Activated CD8-positive, alpha-beta memory T cell treated with anti-CD3 and anti-CD28 coated beads for 4 hours (primary cell): ENCODE results near the gene VSIG1.

ENCODE experiments used
- DNase-seq, 2 donors: peaks; one replicate each; pipeline ENCODE4 v3.0.0-alpha.2; 2020; ENCODE audit warnings: low read depth in 2 of 2

Gene VSIG1

DNA sequence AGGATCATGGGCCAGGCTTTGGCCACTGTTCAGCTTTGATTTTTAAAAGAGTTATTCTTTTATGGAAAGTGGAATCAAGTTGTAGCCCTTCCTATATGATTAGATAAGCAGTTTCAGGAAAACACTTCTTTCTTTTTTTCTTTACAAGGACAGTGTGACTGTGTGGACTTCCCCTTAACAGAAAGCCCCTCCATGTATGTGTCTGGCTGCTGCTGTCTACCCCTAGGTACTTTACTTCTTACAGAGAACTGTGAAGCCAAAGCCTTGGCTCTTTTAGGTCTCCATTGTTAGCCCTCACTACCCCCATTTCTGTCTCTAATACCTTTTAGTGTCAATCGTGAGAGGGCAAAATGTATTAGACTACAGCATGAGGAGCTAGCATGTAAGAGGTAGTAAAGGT, 19.1 kb downstream of the VSIG1 start:
- no peak for DNase-seq

DNA sequence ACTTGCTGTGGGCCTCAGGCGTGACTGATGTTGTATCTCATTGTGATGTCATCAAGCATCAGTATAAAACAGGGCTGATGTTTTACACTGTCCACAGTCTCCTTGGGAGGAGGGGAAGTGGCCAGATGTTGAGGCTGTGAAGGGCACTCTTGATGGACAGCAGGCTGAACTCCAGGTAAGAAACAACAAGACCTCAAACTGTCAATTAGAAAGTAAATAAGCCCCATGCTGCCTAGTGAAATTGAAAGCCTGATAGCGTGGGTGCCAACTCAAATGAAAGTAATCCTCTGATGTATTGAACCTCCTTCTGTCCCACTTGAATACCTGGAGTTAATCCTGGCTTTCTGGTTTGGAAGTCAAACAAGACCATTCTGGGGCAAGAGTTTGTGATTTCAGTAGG, 19.7 kb downstream of the VSIG1 start:
- no peak for DNase-seq

DNA sequence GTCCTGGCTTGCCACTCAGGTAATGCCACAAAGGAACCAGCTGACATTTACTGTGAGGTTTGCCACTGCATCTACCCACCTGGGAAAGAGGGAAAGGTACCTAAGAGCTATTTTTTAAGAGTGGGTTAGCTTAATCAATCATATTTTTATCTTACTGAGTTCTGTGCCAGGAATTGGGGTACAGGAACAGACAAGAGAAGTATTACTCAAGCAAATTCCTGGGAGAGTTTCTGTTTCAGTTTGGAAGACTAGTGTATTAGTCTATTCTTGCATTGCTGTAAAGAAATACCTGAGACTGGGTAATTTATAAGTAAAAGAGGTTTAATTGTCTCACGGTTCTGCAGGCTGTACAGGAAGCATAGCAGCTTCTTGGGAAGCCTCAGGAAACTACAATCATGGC, 23.3 kb downstream of the VSIG1 start:
- DNase-seq: no peak

DNA sequence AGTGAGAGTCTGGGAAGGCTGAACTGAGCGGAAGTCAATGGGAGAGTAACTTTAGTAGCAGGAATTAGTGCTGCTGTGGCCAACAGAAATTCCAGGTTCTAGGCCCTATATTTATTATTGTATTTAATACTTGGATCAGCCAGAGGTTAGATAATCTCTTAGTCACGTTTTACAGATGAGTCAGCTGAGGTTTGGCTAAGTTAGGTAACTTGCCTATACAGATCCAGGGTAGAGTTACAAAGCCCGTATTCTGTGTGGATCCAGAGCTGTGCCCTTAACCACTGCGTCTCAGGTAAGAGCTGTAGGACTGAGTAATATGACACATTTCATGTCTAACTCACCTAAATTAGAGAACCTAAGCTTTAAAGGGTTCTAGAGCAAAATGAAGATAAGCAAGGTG, 26.0 kb downstream of the VSIG1 start:
- no peak for DNase-seq

DNA sequence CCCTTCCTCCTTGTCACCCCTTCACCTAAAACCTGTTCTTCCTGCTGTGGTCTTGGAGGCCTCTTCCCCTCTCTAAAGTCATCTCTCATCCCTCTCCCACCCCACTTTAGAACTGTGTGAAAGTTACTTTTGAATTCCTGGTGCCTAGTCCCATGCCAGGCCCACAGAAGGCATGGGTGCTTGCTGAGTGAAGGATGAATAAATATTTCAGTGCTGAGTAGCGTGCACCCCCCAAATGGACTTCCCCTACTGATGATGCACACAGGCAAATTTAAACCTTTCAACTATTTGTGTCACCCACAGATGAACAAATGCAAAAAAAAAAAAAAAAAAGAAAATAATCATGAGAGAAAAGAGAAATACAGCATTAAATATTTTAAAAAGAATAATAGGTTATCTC, 26.7 kb downstream of the VSIG1 start:
- no peak for DNase-seq

DNA sequence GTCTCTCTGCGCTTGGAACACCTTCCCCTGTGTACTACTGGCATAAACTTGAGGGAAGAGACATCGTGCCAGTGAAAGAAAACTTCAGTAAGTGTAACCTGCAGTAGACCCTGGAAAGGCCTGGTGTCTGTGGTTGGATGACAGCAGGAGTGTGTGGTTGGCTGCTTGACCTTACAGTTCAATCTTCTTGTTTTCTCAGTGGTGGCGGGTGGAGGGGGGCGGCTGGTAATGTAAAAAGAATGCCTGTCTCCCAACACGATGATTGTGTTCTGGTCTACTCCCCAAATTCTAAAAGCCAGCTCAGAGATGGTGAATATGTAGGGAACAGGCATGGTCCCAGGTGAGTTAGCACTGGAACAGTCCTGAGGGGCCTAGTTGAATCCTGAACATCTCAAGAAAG, 27.9 kb downstream of the VSIG1 start:
- DNase-seq: no peak

DNA sequence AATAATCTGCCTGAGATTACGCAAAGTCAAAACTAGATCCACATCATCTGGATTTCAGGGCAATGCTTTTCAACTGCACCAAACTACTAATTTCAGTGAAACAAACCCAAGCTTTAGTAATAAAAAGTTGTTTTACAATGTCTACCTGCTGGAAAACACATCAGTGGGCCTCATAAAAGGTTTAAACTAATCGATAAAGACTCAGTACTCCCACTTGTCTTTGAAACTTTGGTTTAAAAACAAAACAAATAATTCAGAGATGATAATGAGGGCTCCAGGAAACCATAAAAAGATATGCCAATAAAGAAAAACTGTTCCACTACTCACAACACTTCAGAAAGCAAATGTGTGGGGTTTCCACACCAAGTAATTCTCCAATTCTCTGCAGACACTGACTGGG, 36.2 kb downstream of the VSIG1 start:
- no peak for DNase-seq

DNA sequence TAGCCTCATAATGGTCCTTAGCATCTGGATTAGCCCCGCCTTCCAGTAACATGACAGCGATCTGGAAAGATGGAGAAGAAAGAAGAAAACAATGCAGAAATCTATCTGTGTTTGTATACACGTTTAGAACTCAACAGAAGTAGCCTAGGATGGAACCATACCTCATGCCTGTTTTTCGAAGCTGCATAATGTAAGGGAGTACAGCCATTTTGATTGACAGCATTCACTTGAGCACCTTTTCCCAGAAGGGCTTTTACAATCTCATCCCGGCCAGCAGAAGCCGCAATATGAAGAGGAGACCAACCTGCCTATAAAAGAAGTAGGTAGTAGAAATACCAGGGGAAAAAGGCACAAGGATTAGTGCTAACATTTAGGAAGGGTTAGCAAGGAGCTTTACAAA, 42.9 kb downstream of the VSIG1 start:
- DNase-seq: no peak

DNA sequence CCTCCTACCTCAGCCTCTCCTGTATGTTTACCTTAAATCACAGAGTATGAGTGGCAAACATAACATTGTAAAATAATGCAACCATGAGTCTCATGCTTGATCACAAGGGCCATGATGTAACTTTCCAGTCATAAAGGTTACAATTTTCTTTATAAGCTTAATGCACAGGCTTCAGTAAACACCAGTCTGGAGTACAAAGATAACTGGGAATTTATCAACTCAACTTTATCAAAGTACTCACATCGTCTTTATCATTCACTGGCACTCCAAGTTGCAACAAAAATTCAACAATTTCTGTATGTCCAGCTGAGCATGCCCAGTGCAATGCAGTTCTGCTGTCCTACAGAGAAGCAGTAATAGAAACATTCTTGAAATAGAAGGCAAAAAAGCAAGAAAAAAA, 43.6 kb downstream of the VSIG1 start:
- no peak for DNase-seq

DNA sequence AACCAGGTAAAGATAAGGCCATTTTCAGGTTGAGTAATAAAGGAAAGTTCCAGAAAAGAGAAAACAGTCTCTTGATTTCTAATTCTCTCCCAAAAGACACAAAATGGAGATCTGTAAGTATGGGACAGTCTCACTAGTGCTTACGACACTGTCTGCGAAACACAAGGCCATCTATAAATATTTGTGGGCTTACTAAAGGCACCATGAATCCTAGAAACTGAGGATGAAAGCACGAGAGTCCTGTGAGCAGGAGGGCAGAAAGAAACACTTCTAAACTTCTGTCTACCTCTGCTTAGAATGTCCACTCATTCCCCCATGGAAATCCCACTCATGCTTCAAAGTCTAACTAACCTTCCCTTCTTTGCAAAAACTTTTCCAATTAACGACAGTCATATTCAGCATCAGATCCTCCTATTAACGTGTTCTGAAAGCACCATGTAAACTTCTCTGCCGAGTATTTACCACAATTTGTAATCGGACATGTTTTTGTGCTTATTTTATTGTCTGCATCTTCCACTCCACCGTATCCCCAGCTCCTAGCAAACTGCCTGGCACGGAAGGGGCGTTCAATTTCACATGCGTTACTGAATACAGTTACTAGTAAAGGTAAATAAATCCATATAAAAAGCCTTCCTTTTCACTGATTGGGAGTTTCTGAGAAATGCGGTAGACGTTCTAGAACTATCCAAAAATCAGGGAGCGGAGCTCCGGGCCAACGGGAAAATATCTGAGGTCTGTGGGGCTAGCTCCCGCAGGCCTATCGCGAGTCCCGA, 45.8 kb downstream of the VSIG1 start:
- no peak for DNase-seq

DNA sequence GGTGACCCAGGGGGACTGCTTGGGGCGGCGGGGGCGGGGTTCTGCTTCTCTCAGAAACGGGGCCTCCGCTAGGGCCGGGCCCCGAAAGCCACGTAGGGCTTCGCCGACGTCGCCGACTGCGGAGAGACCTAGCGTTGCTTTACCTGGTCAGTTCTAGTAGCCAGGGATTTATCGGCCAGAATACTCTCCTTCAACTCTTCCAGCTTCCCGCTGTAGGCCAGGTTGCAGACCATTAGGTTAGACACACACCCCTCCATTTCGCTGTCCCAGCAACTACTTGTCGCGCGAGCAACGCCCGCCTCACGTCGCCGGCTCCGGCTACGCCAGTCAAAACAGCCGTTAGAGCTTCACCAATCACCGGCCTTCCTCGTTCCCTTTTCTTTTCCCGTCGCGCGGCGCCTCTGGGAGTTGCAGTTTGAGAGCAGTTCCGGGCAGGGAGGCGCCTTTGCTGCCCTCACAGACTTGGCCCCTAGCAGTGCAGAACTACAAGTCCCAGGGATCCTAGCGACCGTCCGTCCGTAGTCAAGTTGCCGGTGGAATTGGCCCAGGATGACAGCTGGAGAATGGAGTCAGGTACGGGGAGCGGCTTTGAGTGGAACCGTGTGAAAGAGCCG, 46.5 kb downstream of the VSIG1 start, which contains the start of the genes ATG4A and PSMD10:
TSS of gene ATG4A (plus strand) at position 515 of the 614 bp plus-strand sequence. CDS start at position 564, 49 bp downstream.
TSS of gene PSMD10 (minus strand) at position 279 of the 614 bp plus-strand sequence. CDS start at position 257, 22 bp downstream.
- DNase-seq: peak; percentile 72 to 75

DNA sequence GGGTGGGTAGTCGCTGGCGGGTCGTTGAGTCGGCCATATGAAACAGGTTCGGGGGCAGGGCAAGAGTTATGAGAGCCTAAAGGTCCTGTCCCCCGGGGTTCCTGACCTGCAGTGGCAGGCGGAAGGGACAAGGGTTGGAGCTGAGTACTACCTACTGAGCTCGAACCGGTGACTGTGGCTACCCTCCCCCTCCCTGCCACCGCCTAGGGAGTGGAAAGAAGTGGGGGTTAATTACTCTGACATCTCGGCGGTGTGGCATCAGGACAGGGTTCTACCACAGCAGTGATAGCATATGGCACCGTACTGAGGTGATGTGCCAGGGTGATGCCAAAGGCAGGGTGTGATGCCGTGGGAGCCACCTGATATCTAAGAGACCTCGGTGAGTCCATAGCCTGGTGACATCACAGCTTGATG, 47.0 kb downstream of the VSIG1 start:
- DNase-seq: no peak

DNA sequence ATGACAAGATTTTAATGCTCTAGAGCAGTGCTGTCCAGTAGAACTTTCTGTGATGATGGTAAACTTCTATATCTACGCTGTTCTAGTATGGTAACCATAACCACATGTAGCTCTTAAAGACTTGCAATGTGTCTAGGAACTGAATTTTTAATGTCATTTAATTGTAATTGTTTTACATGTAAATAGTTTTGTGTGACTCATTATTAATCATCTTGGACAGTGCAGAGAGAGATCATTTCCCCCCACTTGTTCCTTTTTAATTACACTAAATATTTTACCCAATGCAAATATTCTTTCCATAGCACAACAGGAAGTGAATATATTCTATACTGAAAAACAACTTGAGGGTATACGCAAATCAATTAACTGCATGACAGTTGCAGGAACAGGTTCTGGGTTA, 52.5 kb downstream of the VSIG1 start:
- DNase-seq: no peak

DNA sequence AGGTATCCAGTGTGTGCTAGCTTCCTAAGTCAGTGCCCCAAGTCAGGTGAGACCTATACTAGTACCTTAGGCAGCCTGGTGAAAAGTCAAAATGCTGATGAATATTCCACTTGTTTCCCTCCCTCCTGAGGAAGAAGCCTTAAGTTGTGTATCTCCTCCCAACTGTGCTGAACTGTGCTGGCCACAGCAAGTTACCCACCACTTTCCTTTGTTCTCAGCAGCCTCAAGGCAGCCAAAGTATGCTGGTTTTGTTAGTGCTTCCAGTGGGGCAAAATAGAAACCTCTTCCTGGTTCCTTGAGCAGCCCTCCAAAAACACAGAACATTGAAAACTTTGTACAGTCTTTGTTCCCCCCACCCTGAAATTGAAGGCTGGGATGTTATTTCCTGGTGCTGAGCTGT, 60.6 kb downstream of the VSIG1 start:
- no peak for DNase-seq

DNA sequence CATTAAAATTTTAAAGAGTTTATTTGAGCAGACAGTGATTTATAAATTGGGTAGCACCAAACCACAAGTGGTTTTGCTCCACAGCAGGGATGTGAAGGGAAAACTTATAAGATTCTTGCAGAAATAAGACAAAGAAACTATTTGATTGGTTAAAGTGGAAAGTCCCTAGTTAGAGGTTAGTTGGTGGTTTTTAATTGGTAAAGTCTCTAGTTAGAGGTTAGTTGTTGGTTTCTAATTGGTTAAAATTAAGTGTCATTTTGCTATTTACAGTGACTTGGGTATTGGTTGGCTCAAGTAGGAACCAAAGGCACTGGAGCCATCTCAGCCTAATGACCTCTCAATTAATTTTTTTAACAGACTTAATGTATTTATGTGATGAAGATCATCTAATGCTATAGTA, 69.7 kb downstream of the VSIG1 start:
- no peak for DNase-seq

DNA sequence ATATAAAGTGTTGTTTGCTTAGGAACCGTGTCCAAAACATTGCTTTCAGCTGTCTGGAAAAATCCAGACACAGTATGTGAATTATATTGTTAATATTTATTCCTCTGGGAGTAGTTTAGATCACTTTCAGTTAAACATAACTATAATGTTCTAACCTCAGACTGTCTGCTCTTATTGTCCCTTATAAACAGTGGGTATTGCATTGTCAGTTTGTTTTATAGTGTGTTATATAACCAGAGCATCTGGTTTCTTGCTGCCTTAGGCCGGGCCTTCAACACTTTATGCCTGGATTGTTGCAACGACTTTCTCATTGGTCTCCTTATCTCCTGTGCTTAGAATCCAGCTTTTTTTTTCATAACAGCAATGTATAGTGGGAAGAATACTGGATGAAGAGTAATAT, 73.1 kb downstream of the VSIG1 start:
- DNase-seq: no peak

DNA sequence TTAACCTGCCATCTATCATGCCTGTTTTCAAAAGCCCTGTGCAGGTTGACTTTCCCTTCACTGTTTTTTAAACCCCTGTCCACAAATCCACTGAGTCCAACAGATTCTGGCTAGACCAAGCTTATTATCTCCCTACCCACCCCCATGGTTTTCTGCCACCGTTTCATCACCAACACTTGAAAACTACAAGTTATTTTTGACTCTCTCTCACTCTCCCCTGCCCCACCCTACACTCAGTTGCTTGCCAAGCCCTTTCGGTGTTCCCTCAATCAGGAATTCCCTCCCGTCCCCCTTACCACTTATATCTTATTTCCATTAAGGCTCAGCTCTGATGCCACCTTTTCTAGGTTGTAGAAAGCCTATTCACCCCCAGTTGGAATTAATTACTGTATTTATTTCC, 76.4 kb downstream of the VSIG1 start:
- DNase-seq: no peak

DNA sequence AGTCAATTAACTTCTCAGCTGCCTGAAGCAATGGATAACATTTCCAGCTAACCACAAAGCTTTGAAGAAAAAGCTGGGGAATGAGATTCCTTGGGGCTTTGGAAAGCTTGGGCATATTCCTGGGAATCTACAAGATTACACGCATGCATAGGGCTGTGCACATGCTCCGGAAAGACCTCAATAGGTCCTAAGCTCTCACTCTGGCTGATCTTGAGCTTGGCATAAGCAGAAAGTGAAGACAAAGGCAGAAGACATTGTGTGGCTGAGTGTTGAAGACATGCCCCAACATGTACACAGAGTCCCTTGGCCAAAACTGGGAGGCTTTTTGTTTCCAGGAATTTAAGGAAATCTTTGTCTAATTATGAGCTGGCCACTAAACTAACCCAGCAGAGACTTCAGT, 77.9 kb downstream of the VSIG1 start:
- DNase-seq: no peak

DNA sequence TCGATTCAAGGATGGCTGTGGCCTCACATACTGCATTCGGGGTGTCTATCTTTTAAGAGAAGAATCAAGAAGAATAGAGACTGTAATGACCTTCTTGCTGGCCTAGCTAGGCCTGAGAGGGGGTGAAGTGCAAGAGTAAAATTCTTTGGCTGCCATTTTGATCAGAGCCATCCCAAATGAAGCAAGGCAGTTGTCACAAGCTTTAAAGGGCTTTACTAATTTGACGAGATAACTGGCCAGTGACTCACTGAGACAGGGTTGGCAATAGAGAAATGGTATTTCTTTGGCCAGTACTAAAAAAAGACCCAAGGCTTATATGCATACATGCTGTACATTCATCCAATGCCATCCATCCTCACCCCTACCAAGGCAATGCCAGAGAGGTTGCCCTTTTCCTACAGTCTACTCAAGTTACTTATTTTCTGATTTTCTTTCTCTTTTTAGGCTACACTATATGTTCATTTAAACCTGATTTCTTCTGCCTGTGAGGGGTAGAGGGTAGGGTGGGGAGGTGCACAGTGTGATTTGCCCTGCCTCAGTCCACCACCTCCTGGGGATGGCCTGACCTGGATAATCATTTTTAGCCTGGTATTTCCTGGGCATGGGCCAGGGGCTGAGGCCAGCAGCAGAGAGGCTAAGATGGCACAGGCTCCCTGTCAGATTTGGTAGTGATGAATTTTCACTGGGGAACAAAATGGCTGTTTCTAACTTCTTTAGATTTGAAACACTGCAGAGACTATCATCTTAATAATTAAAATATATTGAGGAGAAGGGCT, 78.9 kb downstream of the VSIG1 start:
- no peak for DNase-seq

DNA sequence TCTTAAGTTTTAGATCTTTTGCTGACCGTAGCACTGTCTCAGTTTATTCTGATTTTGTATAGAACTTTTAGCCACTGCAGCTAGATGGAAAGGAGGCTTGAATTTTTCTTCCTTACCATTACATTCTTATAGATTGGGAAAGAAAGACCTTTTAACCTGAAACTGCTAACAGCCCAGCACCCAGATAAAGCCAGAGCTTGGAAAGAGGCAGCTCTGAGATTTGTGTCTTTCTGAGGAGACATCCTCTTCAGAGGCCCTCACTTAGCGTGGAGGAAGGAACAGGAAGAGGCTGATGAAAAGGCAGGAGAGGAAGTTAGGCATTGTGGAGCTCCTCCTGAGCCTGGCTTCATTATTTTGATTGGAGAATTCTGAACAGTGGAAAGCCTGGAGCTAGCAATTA, 81.8 kb downstream of the VSIG1 start:
- DNase-seq: no peak

DNA sequence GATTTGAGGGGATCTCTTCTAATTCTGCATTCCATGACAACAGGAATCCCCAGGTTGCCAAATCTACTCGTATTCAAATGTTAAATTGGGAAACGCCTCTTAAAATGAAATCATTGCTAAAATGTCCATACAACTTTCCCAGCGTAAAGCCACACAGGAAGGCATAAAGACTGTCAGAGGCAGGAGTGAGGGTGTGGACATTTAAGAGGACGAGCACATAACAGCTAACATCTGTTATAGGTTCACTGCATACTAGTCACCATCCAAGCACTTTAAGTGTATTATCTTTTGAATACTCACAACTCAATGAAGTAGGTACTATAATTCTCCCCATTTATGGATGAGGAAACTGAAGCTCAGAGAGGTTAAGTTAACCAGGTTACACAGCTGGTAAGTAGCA, 82.3 kb downstream of the VSIG1 start:
- no peak for DNase-seq
